HepG2 (cell line): Measurements from ENCODE around the gene NEAT1. TPM values are rescaled to one million over a fixed set of nuclear protein-coding genes. Genes with fewer than 3 reads are reported as not detected.
A peak's percentile ranks its signal among the peaks of the same experiment; 100 is the strongest.

Experiments
- KAT7 ChIP-seq: IDR thresholded peaks from 2 replicates; pipeline ENCODE4 v1.6.1; 2018; ENCODE audit warnings: borderline replicate concordance, missing compliant biosample characterization
- KIAA2018 ChIP-seq: sonication (generic); formaldehyde crosslinking; IDR thresholded peaks from 2 replicates; pipeline ENCODE4 v1.5.0; 2020; ENCODE audit warnings: mild to moderate bottlenecking, missing genetic modification reagents, borderline replicate concordance
- MBD4 ChIP-seq: IDR thresholded peaks from 2 replicates; pipeline ENCODE4 v1.6.1; 2012; ENCODE audit warnings: low read length, inconsistent platforms, borderline replicate concordance
- NR2F1 ChIP-seq, 2 experiments: fragments of 450-650 bp in 1 of 2; formaldehyde crosslinking in 1 of 2; IDR thresholded peaks; 2 replicates each; pipeline versions ENCODE4 v1.5.0 to v1.6.1; 2016 to 2020; ENCODE audit warnings: mild to moderate bottlenecking in 1 of 2, missing compliant biosample characterization in 1 of 2, missing genetic modification reagents in 1 of 2, moderate library complexity in 1 of 2
- SNAPC2 ChIP-seq: sonication (generic); formaldehyde crosslinking; IDR thresholded peaks from 2 replicates; pipeline ENCODE4 v1.8.1; 2022; ENCODE audit warnings: mild to moderate bottlenecking, missing genetic modification reagents
- TOPORS ChIP-seq: sonication (generic); formaldehyde crosslinking; IDR thresholded peaks from 2 replicates; pipeline ENCODE4 v1.8.0; 2023; ENCODE audit warnings: mild to moderate bottlenecking, missing genetic modification reagents
- TSC22D2 ChIP-seq: sonication (generic); formaldehyde crosslinking; IDR thresholded peaks from 2 replicates; pipeline ENCODE4 v1.5.1; 2020; ENCODE audit warnings: missing genetic modification reagents, mild to moderate bottlenecking, borderline replicate concordance
- ZNF142 ChIP-seq: sonication (generic); formaldehyde crosslinking; IDR thresholded peaks from 2 replicates; pipeline ENCODE4 v1.4.0; 2020; ENCODE audit warnings: missing genetic modification reagents
- ZNF33A ChIP-seq: sonication (generic); formaldehyde crosslinking; IDR thresholded peaks from 2 replicates; pipeline ENCODE4 v1.5.1; 2020; ENCODE audit warnings: missing genetic modification reagents, mild to moderate bottlenecking, moderate library complexity, borderline replicate concordance
- ZNF576 ChIP-seq: sonication (generic); formaldehyde crosslinking; IDR thresholded peaks from 2 replicates; pipeline ENCODE4 v1.4.0; 2020; ENCODE audit warnings: mild to moderate bottlenecking, missing genetic modification reagents
- ZNF652 ChIP-seq: IDR thresholded peaks from 2 replicates; pipeline ENCODE4 v1.6.1; 2016; ENCODE audit warnings: low read depth, borderline replicate concordance
- polyA plus RNA-seq, 8 experiments: library from polyadenylated mRNA; depleted of rRNA in 3 of 8; stranded (reverse) in 7 of 8; unstranded in 1 of 8; fragments of >200 nt; fragmentation: Illumina TruSeq in 4 of 8; extraction: Trizol in 4 of 8; gene quantifications; 2 replicates each; pipeline versions ENCODE4 v1.2.1 to v1.2.3, GENCODE V29; 2011 to 2016; ENCODE audit warnings: low read depth in 4 of 8, missing spikeins in 1 of 8, mixed read lengths in 1 of 8; ENCODE audit not compliant: insufficient read depth in 1 of 8
- total RNA-seq, 5 experiments: library from RNA; depleted of rRNA; stranded (reverse); fragments of >200 nt; fragmentation: Illumina TruSeq; extraction: Trizol; gene quantifications; 2 replicates each; pipeline ENCODE4 v1.2.3, GENCODE V29; 2016; ENCODE audit warnings: low read depth in 1 of 5
- TF ChIP-seq, protein P1 (sequence below), 2 experiments: fragments of 450-650 bp in 1 of 2; sonication (generic) in 1 of 2; formaldehyde crosslinking; IDR thresholded peaks; 2 replicates each; pipeline versions ENCODE4 v1.5.0 to v1.8.0; 2020 to 2022; ENCODE audit warnings: mild to moderate bottlenecking in 1 of 2, missing genetic modification reagents in 1 of 2

NEAT1 gene
- total and polyA plus RNA-seq, 2 of the 13 experiments (the other 11 are each of a cell fraction or from before 2014, with no cell fraction given), result 20.5 to 41.2 TPM

DNA sequence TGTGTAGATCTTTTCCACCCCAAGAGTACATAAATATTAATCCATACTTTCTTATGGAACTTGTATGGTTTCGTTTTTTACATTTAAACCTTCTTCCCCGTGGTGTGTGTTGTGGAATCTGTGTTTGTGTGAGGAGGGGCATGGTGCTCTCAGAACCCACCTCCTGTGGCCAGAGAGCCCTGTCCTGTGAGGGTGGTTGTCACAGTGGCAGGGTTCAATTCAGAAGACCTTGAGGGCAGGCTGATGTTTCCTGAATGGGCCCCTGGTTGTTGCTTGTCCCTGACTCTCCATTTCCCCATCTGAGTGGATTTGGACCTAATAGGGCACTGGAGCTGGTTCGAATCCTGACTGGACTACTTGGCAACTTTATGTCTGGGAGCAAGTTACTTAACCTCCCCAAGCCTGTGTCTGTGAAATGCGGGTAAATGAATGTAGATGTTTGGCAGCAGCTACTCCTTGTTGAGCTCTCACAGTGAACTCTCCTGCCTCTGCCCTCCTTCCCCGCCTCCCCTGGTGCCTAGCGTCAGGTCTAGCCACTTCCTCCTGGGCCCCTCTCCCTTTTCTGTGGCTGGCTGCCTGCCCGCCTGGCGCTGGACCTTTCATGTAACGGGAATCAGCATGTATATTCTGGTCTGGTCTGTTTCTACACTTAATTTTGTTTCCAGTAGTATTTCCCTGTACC lies 7.3 kb downstream of the NEAT1 start (continued):
- no peak for TF ChIP-seq KIAA2018 (CRISPR knock-in tag)
- TF ChIP-seq SNAPC2 (CRISPR knock-in tag), result no peak
- peak in 1 of 2 experiments; percentile 49; a peak in 2 of 4 replicates for TF ChIP-seq NR2F1 (CRISPR knock-in tag; IDR thresholded peaks at IDR 0.05)
- TF ChIP-seq, protein P1, sequence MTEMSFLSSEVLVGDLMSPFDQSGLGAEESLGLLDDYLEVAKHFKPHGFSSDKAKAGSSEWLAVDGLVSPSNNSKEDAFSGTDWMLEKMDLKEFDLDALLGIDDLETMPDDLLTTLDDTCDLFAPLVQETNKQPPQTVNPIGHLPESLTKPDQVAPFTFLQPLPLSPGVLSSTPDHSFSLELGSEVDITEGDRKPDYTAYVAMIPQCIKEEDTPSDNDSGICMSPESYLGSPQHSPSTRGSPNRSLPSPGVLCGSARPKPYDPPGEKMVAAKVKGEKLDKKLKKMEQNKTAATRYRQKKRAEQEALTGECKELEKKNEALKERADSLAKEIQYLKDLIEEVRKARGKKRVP (CRISPR knock-in tag; IDR thresholded peaks at IDR 0.05), result 0 out of 4 replicates have a peak, but pooled peaks of 1 of the 2 experiments have one; percentile 26
- TF ChIP-seq ZNF576, result no peak
- no peak for TF ChIP-seq TSC22D2 (CRISPR knock-in tag)
- no peak for TF ChIP-seq KAT7
- no peak for TF ChIP-seq ZNF33A (CRISPR knock-in tag)
- TF ChIP-seq ZNF652 (CRISPR knock-in tag), result no peak
- no peak for TF ChIP-seq TOPORS (CRISPR knock-in tag)
- peak; percentile 36; the same call in 1 of the 2 replicates for TF ChIP-seq MBD4
- no peak for TF ChIP-seq ZNF142 (CRISPR knock-in tag)
